Panc1 (cell line): ENCODE data around the gene EIF6.

Experiments used
- CTCF ChIP-seq: fragments of 450-650 bp; IDR thresholded peaks from 2 replicates; pipeline ENCODE4 v1.5.1; 2017; ENCODE audit warnings: mild to moderate bottlenecking
- POLR2AphosphoS5 ChIP-seq: IDR thresholded peaks from 2 replicates; pipeline ENCODE4 v1.6.1; 2012; ENCODE audit warnings: mild to moderate bottlenecking, low read depth, low read length, moderate library complexity
- REST ChIP-seq, 2 experiments: IDR thresholded peaks; 2 replicates each; pipeline ENCODE4 v1.6.1; 2011 to 2012; ENCODE audit warnings: low read depth in 2 of 2, control low read depth in 1 of 2, low read length in 1 of 2, mild to moderate bottlenecking in 1 of 2, moderate library complexity in 1 of 2; ENCODE audit not compliant: insufficient read depth in 1 of 2

GRCh38 chr20:35332540-35333200, 48.1 kb upstream of the EIF6 start:
- TF ChIP-seq CTCF (no peak), POLR2AphosphoS5 (no peak), REST (IDR thresholded peaks at IDR 0.05; ENCODE audit: insufficient read depth in 1 of 2, low read depth in 2 of 2, low read length in 1 of 2) (no peak)
